Astrocyte of the spinal cord (primary cell): ENCODE data around the gene FNDC11.
A peak's percentile ranks its signal among the peaks of the same experiment; 100 is the strongest.

Experiments used
- DNase-seq: peaks from one replicate; pipeline ENCODE4 v3.0.0; 2011; ENCODE audit warnings: low read depth, low spot score
- H3K4me3 ChIP-seq: 2 replicates; pipeline ENCODE4 v1.5.1; 2011; ENCODE audit warnings: low read depth, mild to moderate bottlenecking, low read length, moderate library complexity
- CTCF ChIP-seq: IDR thresholded peaks from 2 replicates; pipeline ENCODE4 v1.5.1; 2012; ENCODE audit warnings: low read depth, mild to moderate bottlenecking, low read length, inconsistent platforms
- in situ Hi-C: cut with HindIII; loops from 2 replicates; pipeline ENCODE4 v1.10.0; 2017; ENCODE audit warnings: low sequenced_read_pairs

The FNDC11 gene

GRCh38 chr20:63553251-63553932, 567 bp upstream of the FNDC11 start:
- no peak for TF ChIP-seq CTCF
- H3K4me3 ChIP-seq, result peak overlapping the region; percentile 47
- DNase-seq, result peak; percentile 84
- in situ Hi-C loops, result no loop called here

GRCh38 chr20:63554361-63555278, 661 bp downstream of the FNDC11 start:
- peak overlapping the region; percentile 47 for H3K4me3 ChIP-seq
- no peak for DNase-seq
- no peak for TF ChIP-seq CTCF
- in situ Hi-C loops, result no loop called here

GRCh38 chr20:63555661-63556381, 1.9 kb downstream of the FNDC11 start:
- no peak for TF ChIP-seq CTCF
- in situ Hi-C loops, result no loop called here
- no peak overlapping the region for H3K4me3 ChIP-seq
- no peak for DNase-seq

- no peak for TF ChIP-seq CTCF
- in situ Hi-C loops, result no loop called here
- no peak for DNase-seq
- no peak overlapping the region for H3K4me3 ChIP-seq
Measured at GRCh38 chr20:63556873-63557478, 3.0 kb downstream of the FNDC11 start.

- no peak for DNase-seq
- in situ Hi-C loops, result no loop called here
- TF ChIP-seq CTCF, result no peak
- H3K4me3 ChIP-seq, result no peak overlapping the region
Measured at GRCh38 chr20:63557481-63557891, 3.5 kb downstream of the FNDC11 start.
